ENCODE results near the gene MS4A8.

GRCh38 chr11:60701469-60701818 lies 2.0 kb downstream of the MS4A8 start:
- TF ChIP-seq POLR2A (IDR thresholded peaks at IDR 0.05) (no peak), CTCF (IDR thresholded peaks at IDR 0.05) (no peak)
